Measurements from ENCODE around the gene FDX2.
"Not testable (repeated sequence)": the region's sequence is repeated elsewhere in the genome, so short reads cannot be mapped to it uniquely, and the experiment has no call there.

Gene FDX2

GRCh38 chr19:10282043-10282442, 33.8 kb downstream of the FDX2 start:
- not testable (repeated sequence) for DNase-seq

- DNase-seq: no peak
These were observed 35.9 kb downstream of the FDX2 start for GRCh38 chr19:10279737-10280442.

GRCh38 chr19:10278935-10279334, 36.9 kb downstream of the FDX2 start:
- no peak for DNase-seq

GRCh38 chr19:10277795-10278589, 37.8 kb downstream of the FDX2 start:
- DNase-seq: no peak

GRCh38 chr19:10274589-10274988, 41.2 kb downstream of the FDX2 start:
- DNase-seq: no peak

- DNase-seq: peak; percentile 43
These were observed 44.2 kb downstream of the FDX2 start for GRCh38 chr19:10271543-10272086.

- DNase-seq: peak; percentile 95
These were observed 45.0 kb downstream of the FDX2 start, which contains the start of gene ICAM1 for GRCh38 chr19:10270616-10271394. Gene ICAM1, plus strand, starts transcription at chr19:10271120. Its CDS starts 40 bp downstream, at chr19:10271160.

- peak; percentile 81 for DNase-seq
These were observed 45.6 kb downstream of the FDX2 start for GRCh38 chr19:10270180-10270615.

GRCh38 chr19:10269333-10270179, 46.3 kb downstream of the FDX2 start:
- DNase-seq: peak; percentile 68

- DNase-seq: no peak
These were observed 47.7 kb downstream of the FDX2 start for GRCh38 chr19:10268071-10268470.

GRCh38 chr19:10266706-10267105, 49.1 kb downstream of the FDX2 start:
- DNase-seq: no peak

GRCh38 chr19:10262771-10263170, 53.0 kb downstream of the FDX2 start:
- DNase-seq: no peak

GRCh38 chr19:10260141-10260584, 55.7 kb downstream of the FDX2 start:
- DNase-seq: peak; percentile 80
